ENCODE measurements around the gene ITPKB.
"Not testable (repeated sequence)": the region's sequence is repeated elsewhere in the genome, so short reads cannot be mapped to it uniquely, and the experiment has no call there.

Gene ITPKB

DNA sequence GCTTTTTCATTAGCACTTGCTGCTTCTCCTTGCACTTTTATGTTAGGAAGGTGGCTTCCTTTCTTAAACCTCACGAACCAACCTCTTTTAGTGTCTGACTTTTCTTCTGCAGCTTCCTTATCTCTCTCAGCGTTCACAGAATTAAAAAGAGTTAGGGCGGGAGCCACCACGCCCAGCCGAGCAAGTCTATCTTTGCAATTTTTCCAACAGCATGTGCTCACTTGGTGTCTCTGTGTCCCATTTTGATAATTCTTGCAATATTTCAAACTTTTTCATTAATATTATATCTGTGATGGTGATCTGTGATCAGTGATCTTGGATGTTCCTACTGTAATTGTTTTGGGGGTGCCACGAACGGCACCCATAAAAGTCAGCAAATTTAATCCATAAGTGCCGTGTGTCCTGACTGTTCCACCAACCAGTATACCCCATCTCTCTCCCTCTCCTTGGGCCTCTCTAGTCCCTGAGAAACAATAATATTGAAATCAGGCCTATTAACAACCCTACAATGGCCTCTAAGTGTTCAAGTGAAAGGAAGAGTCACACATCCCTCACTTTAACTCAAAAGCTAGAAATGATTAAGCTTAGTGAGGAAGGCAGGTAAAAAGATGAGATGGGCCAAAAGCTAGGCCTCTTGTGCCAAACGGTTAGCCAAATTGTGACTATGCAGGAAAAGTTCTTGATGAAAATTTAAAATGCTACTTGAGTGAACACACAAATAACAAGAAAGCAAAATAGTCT is 15.9 kb upstream of the ITPKB start:
- no peak for DNase-seq (ENCODE audit: low read depth in 4 of 4, low spot score in 1 of 4)

DNA sequence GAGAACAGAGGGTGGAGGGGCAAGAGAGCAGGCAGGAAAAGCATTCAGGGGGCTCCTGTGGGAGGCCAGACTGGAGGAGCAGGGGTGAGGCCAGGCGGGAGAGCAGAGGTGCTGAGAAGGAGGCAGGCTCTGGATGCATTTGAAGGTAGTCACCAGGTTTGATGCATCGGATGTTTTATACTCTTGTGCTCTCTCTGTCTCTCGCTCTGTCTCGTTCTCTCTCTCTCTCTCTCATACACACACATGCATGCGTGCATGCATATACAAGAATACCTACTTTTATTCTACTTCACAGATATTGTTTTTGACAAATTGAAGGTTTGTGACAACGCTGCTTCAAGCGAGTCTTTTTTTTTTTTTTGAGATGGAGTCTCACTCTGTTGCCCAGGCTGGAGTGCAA is 15.0 kb upstream of the ITPKB start:
- no peak for DNase-seq (ENCODE audit: low read depth in 4 of 4, low spot score in 1 of 4)

DNA sequence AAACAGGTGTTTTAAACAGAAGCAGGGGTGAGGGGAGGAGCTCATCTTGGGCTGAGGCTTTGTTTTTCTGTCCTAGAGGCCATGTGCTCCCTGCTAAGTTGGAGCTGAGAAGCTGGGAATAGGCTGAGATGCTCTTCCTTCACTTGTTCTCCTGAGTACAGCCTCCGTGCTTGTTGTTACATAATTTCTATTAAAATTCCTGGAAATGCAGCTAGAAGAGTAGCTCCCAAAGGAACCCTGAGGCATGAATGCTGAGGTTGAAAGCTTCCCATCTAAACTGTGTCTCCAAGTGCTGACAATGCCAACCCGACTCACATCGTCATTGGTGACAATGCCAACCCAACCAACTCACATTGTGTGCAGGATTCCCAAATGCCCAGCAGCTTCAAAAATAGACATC is 12.6 kb upstream of the ITPKB start:
- DNase-seq (ENCODE audit: low read depth in 4 of 4, low spot score in 1 of 4) = no peak

DNA sequence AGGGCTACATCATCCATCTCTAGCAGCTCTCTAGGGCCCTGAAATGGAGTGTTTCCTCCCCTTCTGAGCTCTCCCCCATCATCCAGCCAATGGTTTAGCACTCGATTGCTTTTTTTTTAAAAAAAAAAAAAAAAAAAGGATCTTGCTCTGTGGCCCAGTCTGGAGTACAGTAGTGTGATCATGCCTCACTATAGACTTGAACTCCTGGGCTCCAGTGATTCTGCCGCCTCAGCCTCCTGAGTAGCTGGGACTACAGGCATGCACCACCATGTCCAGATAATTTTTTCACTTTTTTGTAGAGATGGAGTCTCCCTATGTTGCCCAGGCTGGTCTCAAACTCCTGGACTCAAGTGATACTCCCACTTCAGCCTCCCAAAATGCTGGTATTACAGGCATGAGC is 12.1 kb upstream of the ITPKB start:
- no peak for DNase-seq (ENCODE audit: low read depth in 4 of 4, low spot score in 1 of 4)

DNA sequence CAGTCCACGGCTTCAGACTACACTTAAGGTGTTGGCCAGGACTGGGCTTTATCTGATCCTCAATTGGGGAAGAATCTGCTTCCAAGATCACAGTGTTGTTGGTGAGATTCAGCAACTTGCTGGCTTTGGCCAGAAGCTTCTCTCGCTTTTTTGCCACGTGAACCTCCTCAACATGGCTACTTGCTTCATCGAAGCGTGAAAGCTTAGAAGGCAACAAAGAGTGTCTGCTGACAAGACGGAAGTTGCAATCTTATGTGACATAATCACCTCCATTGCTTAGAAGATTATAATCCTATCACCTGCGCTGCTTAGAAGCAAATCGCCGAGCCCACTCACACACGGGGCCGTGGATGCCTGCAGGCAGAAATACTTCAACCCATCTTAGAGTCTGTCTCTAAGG is 10.4 kb upstream of the ITPKB start:
- DNase-seq (ENCODE audit: low read depth in 4 of 4, low spot score in 1 of 4) = no peak

DNA sequence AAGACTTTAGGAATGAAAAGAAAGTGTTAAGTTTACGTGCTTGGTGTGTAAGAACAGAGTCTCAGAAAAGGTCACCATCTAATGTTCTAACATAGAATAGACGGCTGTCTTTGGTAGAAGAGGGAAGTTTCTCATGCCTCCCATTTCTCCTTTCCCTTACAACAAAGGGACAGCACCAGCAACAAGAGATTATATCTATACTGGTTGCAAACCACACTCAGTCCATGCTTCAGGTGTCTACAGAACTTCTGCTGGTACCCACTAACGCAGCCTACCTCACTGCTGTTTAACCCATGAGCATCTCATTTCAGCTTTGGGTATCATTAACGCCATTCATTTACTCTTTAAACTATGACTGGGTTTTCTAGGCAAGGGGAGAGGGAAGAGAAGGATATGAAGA is 9.2 kb upstream of the ITPKB start:
- DNase-seq (ENCODE audit: low read depth in 4 of 4, low spot score in 1 of 4) = no peak

DNA sequence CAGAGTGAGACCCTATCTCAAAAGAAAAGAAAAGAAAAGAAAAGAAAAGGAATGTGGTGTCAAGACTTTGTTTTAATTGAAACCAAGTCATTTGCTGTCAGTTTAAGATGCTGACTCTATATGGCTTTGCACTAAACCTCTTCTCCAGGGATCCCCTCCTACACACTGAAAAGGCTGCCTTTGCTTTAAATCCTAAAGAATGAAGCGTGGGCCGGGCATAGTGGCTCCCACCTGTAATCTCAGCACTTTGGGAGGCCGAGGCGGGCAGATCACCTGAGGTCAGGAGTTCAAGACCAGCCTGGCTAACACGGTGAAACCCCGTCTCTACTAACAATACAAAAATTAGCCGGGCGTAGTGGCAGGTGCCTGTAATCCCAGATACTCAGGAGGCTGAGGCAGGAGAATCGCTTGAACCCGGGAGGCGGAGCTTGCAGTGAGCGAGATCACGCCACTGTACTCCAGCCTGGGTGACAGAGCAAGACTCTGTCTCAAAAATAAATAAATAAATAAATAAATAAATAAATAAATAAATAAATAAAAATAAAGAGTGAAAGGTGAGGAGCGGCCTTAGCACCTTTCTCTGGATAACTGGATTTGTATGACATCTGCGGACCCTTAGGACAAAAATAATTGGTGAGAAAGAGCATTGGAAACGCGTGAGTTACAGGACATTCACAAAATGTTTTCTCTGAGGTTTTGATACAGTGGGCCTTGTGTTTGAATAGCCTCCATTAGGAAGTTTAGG is 8.6 kb upstream of the ITPKB start:
- DNase-seq (ENCODE audit: low read depth in 4 of 4, low spot score in 1 of 4) = not testable (repeated sequence)

DNA sequence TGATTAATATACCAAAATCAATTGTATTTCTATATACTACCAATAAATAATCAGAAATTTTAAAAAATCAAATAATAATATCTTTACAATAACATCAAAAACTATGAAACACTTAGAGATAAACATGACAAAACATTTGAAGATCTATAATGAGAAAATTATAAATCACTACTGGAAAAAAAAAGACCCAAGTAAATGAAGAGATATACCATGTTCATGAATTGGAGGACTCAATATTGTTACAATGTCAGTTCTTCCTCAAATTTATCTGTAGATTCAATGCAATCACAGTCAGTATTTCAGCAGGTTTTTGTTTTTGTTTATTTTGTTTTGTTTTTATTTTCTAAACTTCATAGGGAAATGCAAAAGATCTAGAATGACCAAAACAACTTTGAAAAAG is 4.2 kb upstream of the ITPKB start:
- DNase-seq (ENCODE audit: low read depth in 4 of 4, low spot score in 1 of 4) = no peak

DNA sequence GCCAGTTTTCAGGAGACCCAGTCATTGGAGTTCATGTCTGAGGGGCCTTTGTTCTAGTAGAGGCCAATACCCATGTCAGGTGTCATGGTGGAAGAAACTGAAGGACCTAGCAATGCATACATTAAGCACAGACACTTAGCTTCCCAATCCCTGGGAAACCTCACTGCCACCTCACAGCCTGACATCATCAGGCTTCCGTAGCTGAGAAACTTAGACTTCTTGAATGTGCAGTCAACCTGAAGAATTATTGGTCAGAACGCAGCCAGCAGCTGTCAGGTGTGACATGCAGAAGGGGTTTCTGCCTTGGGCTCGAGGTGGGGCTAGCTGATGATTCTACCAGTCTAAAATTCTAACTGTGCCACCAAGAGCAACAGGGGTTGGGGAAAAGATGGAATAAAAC is 1.9 kb upstream of the ITPKB start:
- no peak for DNase-seq (ENCODE audit: low read depth in 4 of 4, low spot score in 1 of 4)

DNA sequence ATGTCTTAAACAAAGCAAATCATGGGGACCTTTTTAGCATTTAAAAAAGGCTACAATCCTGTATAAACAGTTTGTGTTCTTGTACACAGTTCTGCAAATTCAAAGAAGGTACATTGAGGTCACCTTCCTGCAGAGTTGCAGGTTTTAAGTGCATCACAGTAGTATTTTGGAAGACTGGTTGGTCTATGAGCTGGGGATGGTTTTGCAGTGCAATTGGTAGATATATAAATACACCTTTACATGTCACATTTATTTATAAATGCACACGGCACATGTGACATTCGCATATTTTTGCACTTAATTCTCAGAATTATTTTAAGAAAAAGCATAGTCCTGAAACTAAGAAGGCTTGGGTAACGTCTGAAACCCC is 599 bp upstream of the ITPKB start:
- no peak for DNase-seq (ENCODE audit: low read depth in 4 of 4, low spot score in 1 of 4)

DNA sequence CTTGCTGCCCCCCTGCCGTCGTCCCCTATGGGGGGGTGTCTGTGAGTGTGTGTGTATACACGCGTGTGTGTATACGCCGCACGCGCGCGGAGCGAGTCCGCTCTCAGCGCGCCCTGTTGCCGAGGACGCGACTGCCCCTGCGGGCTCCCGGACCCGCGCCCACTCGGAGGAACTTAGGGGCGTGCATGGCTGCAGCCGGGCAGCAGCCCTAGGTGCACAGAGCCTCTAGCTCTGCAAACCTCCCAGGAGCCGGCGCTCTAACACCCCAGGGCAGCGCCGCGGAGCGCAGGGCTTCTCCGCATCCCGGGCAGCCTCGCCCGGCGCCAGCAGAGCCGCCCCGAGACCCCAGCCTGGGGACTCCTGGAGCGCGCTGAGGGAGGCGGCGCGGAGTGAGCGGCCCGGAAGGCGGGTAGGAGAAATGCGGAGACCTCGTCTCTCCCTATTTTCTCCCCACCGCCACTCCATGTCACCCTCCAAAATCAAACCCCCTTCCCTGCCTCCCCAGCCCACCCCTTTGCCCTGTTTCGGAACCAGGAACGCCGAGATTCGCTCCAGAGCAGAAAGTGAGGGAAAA is 574 bp downstream of the ITPKB start:
- DNase-seq (ENCODE audit: low read depth in 4 of 4, low spot score in 1 of 4) = no peak

DNA sequence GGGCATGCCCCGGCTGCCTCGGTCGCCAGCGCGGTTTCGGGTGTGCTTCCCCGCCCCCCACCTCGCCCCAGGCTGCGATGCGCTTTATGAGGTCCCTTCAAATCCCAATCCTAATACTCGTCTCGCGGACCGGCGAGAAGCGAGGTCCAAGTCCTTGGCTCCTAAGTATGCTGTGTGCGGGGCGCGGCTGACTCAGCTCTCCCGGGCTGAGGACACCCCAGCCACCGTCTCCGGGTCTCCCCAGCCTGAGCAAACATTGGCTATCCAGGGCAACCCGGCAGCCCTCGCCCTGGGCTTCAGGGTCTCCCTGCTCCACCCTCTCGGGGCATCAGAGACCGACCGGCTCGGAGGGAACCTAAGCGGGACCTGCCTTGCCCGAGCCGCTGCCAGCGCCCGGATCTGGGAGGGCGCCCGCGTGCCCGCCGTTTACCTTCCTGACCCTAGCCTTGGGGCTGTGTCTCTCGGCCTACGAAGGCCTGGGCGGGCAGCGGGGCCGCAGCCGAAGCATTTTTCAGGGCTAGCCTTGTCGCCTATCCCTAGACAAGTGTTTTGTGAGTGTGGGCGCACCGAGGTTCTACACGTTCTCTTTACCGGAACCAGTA is 1.2 kb downstream of the ITPKB start:
- DNase-seq (ENCODE audit: low read depth in 4 of 4, low spot score in 1 of 4) = peak in 1 of 4 experiments; percentile 44

DNA sequence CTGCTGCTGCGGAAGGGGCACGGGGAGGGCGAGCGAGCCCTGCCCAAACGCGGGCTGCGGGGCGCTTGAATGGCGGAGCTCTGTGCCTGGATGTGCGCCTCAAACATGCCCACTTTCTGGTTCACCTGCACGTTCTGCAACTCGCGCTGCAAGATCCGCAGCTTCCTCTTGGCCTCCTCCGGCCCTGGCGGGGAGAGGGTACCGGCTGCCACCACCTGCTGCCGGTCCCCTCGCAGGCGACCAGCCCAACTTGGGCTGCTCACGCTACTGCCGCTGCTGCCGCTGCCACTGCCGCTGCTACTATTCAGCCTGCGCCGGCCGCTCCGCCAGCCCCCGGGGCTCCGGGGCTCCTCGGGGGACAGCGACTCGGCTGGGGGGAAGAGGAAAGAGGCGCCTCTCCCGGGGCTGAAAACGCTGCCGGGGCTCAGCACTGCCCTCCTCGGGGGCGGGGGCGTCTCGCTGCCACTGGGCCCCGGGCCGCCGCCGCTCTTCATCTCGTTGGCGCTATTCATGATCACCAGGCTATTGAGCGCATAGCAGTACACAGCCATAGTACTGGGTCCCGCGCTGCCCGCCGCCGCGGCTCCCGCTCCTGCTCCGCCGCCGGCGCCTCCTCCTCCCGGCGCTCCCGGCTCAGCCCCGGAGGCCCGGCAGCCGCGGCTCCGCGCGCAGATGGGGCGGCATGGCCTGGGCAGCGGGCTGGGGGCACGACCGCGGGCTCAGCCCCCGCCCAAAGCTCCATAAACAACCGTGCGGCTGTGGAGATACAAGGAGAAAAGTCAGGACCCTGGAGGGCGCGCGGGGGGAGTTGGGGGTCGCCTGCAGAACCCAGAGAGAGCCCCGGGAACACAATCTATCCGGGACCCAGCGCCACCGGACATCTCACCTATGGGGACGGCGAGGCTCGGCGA is 1.9 kb downstream of the ITPKB start:
- peak in 1 of 4 experiments; percentile 47 for DNase-seq (ENCODE audit: low read depth in 4 of 4, low spot score in 1 of 4)

DNA sequence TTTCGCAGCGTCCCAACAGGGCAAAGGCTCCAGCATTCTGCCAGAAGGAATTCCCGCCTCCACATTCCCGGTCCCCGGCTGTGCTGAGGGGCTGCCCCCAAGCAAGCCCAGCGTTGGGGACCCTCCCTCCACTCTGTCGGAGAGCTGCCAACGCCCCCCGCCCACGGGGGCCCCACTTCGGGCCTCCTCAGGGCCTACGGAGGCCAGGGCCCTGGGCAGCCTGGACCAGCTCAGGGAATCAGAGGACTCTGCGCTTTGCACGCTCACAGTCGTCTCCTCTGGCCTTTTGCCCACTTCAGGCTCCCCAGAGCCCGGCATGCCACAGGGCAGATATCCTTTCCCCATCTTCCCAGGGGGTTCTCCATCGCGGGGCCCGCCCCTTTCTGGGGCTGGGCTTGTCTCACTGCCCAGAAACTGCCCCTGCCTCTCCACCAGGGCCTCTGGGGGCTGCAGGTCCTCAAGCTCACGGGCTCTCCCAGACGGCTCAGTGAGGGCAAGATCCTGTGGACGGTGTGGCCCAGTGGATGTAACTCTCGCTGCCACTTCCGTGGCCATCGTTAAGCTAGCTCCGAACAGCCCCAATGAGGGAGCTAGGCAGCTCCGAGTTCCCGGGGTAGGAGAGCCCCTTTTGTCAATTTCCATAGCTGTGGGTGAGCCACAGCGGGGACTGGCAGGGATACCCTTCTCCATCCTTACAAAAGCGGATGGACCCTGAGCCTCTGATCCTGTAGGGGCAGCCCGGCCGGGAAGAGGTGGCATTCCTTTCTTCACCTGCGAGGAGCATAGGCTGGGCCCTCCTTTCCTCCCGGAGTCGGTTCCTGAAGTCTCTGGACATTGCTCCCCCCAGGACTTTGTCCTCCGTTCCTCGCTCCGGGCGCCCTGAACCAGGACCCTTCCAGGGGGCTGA is 2.8 kb downstream of the ITPKB start:
- DNase-seq (ENCODE audit: low read depth in 4 of 4, low spot score in 1 of 4) = no peak

DNA sequence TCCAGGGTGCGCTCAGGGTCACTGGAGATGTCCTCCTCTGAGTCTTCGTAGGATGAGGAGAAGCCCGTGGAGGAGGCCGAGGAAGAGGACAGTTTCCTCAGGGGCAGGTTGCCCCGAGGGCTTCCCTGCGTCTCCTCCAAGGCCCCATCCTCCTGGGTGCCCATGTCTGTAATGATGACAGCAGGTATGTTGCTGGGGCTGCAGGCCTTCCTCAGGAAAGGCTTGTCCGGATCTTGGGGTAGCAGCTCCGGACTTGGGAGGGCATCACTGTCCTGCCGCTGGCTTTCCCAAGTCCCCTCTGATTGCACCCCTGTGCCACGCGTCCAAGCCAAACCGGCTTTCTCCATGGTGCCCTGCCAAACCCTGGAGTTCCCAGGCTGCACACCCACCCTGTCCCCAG is 3.5 kb downstream of the ITPKB start:
- no peak for DNase-seq (ENCODE audit: low read depth in 4 of 4, low spot score in 1 of 4)

DNA sequence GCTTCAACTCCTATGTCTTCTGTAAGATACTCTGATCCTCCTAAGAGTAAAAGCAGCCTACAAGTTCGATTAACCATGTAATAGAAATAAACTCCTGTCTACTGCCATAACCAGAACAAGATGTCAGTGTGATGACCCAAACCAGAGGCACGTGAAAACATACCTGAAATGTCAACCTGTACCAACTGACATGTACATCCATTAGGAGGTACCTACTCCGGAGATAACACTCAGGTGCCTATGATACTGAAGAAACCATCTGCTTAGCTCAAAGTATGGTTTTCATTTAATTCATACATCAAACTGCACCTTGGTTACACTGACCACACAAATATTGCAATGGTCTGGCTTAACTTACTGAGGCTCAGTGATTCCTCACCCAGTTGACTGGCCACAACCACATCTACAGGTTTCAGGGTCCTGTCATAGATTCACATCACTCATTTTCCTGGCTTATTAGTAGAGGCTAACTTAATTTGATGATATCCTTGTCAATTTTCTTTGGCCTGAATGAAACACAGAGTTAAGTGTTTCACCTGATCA is 4.4 kb downstream of the ITPKB start:
- DNase-seq (ENCODE audit: low read depth in 4 of 4, low spot score in 1 of 4) = no peak

DNA sequence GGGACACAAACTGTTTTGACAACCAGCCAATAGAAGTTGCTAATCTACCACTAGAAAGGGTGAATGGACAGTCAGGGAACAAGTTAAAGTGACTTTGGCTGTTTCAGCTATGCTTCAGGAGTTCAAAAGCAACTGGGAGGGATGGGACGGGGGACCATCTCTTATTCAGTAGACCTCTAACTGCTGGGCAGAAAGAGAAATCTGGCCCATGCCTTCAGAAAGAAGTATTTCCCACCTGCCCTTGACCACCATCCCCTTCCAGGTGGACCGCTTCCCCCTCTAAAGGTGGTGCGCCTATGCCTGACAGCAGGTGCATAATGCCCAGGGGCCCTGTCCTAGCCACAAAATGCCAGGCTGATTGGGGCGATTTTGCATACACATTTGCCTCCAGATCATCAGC is 5.2 kb downstream of the ITPKB start:
- no peak for DNase-seq (ENCODE audit: low read depth in 4 of 4, low spot score in 1 of 4)

DNA sequence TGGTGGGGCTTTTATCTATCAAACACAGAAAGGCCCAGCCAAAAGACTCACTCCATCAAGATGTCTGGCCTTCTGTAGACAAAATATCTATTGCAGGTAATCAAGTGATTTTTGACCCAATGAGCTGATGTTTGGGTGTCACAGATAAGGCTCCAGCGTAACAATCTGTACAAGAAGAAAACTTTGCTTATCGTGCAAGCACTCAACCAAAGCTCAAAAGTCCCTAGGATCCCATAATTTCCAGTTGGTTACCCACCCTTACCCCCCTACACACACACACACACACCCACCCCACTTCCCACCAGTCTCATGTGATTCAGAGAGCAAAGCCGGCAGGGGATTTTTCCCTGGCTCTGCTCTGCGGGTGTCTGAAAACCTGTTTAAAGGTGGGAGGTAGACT is 5.8 kb downstream of the ITPKB start:
- no peak for DNase-seq (ENCODE audit: low read depth in 4 of 4, low spot score in 1 of 4)

DNA sequence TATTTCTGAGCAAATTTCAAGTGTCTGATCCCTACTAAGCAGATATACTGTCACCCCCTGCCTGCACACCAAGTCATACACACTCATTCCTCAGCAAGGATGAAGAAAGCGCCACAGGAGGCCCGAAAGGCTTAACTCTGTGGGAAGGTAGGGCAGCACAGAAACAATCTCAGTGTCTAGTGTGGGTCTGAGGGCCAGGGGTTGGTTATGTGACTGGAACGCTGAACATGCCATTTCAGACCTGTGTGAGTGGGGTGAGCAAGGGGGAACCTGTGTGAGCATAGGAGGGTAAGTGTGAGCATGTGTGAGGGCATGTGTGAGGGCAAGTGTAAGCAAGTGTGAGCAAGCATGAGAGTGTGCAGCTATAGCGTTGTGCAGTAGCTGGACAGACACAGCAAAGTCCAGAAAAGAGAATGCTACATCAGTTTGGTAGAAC is 6.2 kb downstream of the ITPKB start:
- no peak for DNase-seq (ENCODE audit: low read depth in 4 of 4, low spot score in 1 of 4)

Measured in stimulated activated CD4-positive, alpha-beta T cell treated with anti-CD3 and anti-CD28 coated beads, Interleukin-1b, Interleukin-23, amount 100 ng/mL, for 24 hours (primary cell).